Epithelial cell of proximal tubule (primary cell): ENCODE measurements around the gene XPA. TPM values are rescaled to one million over a fixed set of nuclear protein-coding genes. Genes with fewer than 3 reads are reported as not detected.

ENCODE experiments used
- DNase-seq: peaks from one replicate; pipeline ENCODE4 v3.0.0-alpha.2; 2011; ENCODE audit warnings: low read depth
- H3K4me3 ChIP-seq: 2 replicates; pipeline ENCODE4 v1.5.1; 2011; ENCODE audit warnings: low read depth, mild to moderate bottlenecking, low read length
- CTCF ChIP-seq: conservative IDR thresholded peaks from 2 replicates; pipeline ENCODE4 v1.5.1; 2012; ENCODE audit warnings: low read depth, mild to moderate bottlenecking, low read length
- total RNA-seq: library from RNA; depleted of rRNA; stranded (reverse); fragments of >200 nt; gene quantifications from 2 replicates; pipeline ENCODE4 v1.2.3, GENCODE V29; 2015

The XPA gene
- total RNA-seq, 1 donor from 2014 or later: 7.6 TPM

GRCh38 chr9:97714435-97714834 lies 17.3 kb upstream of the XPA start:
- no peak overlapping the region for H3K4me3 ChIP-seq
- no peak for TF ChIP-seq CTCF
- DNase-seq: peak; percentile 71

- no peak for TF ChIP-seq CTCF
- H3K4me3 ChIP-seq: no peak overlapping the region
- no peak for DNase-seq
These were observed 14.1 kb upstream of the XPA start for GRCh38 chr9:97711223-97711626.

- TF ChIP-seq CTCF: peak; percentile 88
- no peak overlapping the region for H3K4me3 ChIP-seq
- DNase-seq: no peak
These were observed 13.4 kb upstream of the XPA start for GRCh38 chr9:97710356-97711222.

GRCh38 chr9:97706246-97706645 lies 9.1 kb upstream of the XPA start:
- DNase-seq: no peak
- no peak for TF ChIP-seq CTCF
- no peak overlapping the region for H3K4me3 ChIP-seq

GRCh38 chr9:97705354-97705950 lies 8.3 kb upstream of the XPA start:
- no peak overlapping the region for H3K4me3 ChIP-seq
- DNase-seq: no peak
- TF ChIP-seq CTCF: no peak

- no peak overlapping the region for H3K4me3 ChIP-seq
- no peak for TF ChIP-seq CTCF
- no peak for DNase-seq
These were observed 7.7 kb upstream of the XPA start for GRCh38 chr9:97704851-97705250.

GRCh38 chr9:97704345-97704677 lies 7.2 kb upstream of the XPA start:
- no peak for DNase-seq
- H3K4me3 ChIP-seq: no peak overlapping the region
- TF ChIP-seq CTCF: no peak
